ENCODE measurements around the gene SNURF.
"Not testable (repeated sequence)": the region's sequence is repeated elsewhere in the genome, so short reads cannot be mapped to it uniquely, and the experiment has no call there.

SNURF gene, protein sequence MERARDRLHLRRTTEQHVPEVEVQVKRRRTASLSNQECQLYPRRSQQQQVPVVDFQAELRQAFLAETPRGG

DNA sequence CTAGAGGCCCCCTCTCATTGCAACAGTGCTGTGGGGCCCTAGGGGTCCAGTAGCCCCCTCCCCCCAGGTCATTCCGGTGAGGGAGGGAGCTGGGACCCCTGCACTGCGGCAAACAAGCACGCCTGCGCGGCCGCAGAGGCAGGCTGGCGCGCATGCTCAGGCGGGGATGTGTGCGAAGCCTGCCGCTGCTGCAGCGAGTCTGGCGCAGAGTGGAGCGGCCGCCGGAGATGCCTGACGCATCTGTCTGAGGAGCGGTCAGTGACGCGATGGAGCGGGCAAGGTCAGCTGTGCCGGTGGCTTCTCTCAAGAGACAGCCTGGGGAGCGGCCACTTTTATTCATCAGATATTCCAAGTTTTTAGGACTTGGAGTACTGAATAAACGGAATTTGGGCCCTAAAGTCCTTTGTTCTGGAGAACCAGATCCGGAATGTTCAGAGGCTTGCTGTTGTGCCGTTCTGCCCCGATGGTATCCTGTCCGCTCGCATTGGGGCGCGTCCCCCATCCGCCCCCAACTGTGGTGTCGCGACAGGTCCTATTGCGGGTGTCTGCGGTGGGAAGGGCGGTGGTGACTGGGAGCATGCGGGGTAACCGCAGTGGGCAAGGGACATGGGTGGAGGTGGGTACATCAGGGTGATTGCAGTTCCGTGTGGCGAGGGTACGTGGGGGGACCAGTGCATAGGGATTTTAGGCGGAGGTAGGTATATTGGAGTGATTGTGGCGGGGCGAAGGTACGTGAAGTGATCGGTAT lies at the start of gene SNURF, which contains the start of gene SNRPN:
Gene SNURF (plus strand): TSS at position 205 of the 748 bp plus-strand sequence. CDS start 62 bp downstream, at position 267.
Gene SNRPN (plus strand): TSS at position 205 of the 748 bp plus-strand sequence. CDS start 19,467 bp downstream, outside the sequence.
- ChIA-PET CTCF (no interaction called here), POLR2A (no interaction called here)
- DNase-seq (ENCODE audit: extremely low spot score) = no peak
- TF ChIP-seq TARDBP (IDR thresholded peaks at IDR 0.05) (no peak), FOXA1 (IDR thresholded peaks at IDR 0.05) (no peak), ZNF384 (IDR thresholded peaks at IDR 0.05) (no peak), FOXM1 (IDR thresholded peaks at IDR 0.05; ENCODE audit: borderline replicate concordance) (no peak), L3MBTL2 (conservative IDR thresholded peaks at IDR 0.05) (no peak)

DNA sequence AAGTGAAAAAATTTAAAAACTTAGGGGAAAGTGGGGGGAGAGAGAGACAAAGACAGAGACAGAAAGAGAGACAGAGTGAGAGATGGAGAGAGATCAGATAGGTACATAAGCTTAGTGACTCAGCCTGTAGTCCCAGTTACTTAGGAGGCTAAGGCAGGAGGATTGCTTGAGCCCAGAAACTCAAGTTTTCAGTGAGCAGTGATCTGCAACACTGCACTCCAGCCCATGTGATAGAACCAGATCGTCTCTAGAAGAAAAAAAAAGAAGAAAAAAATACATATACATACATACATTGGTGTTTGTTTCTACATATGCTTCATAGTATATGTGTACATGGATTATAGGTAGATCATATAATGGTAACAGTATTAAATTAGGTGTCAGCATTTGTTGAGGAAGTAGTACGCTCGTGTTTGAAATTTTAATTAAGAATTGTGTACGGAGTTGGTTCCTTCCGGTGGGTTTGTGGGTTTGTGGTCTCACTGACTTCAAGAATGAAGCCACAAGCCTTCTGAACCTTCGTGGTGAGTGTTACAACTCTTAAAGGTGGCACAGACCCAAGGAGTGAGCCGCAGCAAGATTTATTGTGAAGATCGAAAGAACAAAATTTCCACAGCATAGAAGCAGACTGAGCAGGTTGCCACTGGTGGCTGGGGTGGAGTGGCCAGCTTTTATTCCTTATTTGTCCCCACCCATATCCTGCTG lies 38.3 kb upstream of the SNURF start:
- DNase-seq (ENCODE audit: extremely low spot score) = no peak
- no peak for TF ChIP-seq FOXM1 (IDR thresholded peaks at IDR 0.05; ENCODE audit: borderline replicate concordance)
- TF ChIP-seq BHLHE40 (IDR thresholded peaks at IDR 0.05; ENCODE audit: borderline replicate concordance) = no peak
- TF ChIP-seq TARDBP (IDR thresholded peaks at IDR 0.05) = no peak
- no peak for TF ChIP-seq ZNF384 (IDR thresholded peaks at IDR 0.05)
- no peak for TF ChIP-seq ARNT (IDR thresholded peaks at IDR 0.05)
- CTCF ChIA-PET = no interaction called here
- POLR2A ChIA-PET = no interaction called here

DNA sequence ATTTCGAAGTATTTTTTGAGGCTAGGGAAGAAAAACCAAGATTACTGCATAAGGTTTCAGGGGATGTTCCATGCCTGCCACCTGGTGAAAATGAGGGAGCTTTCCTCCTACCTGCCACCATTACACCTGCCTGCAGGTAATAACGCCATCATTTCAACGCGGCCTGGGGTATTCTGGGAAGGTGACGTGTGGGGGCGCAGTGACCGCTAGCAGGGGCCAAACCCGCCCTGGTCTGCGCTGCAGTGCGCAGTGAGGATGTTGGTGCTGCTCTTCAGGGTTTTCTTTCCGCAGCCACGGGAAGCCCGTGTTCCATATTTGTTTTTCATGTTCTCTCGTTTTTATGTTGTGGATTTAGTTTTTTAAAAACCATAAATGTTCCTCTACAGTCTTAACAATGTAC lies 37.4 kb upstream of the SNURF start:
- CTCF ChIA-PET = no interaction called here

DNA sequence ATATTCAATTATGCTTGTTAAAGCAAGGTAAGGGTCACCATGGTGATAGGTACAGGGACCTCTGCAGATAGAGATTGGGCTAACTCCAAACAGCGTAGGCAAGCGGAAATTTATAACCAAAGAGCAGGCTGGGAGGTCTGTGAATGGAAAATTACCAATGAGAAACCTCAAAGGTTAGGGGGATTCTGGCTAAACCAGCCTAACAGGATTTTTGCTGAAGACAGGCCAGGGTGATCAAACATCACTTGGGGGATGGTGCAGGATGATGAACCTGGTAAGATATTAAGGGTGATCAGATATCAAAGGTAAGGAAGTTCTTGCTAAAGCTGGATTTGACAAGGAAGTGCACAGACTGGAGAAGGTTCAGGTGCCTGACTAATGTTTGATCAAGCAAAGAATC lies 35.3 kb upstream of the SNURF start:
- no peak for DNase-seq (ENCODE audit: extremely low spot score)
- CTCF ChIA-PET = no interaction called here
- TF ChIP-seq, protein P1, sequence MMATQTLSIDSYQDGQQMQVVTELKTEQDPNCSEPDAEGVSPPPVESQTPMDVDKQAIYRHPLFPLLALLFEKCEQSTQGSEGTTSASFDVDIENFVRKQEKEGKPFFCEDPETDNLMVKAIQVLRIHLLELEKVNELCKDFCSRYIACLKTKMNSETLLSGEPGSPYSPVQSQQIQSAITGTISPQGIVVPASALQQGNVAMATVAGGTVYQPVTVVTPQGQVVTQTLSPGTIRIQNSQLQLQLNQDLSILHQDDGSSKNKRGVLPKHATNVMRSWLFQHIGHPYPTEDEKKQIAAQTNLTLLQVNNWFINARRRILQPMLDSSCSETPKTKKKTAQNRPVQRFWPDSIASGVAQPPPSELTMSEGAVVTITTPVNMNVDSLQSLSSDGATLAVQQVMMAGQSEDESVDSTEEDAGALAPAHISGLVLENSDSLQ (IDR thresholded peaks at IDR 0.05) = no peak
- TF ChIP-seq BHLHE40 (IDR thresholded peaks at IDR 0.05; ENCODE audit: borderline replicate concordance) (no peak), TARDBP (IDR thresholded peaks at IDR 0.05) (no peak), FOXK2 (IDR thresholded peaks at IDR 0.05) (no peak), SUZ12 (IDR thresholded peaks at IDR 0.05) (no peak), L3MBTL2 (conservative IDR thresholded peaks at IDR 0.05) (no peak), ELF4 (IDR thresholded peaks at IDR 0.05) (no peak), SP1 (IDR thresholded peaks at IDR 0.05) (no peak), FOXA1 (IDR thresholded peaks at IDR 0.05) (no peak)
- POLR2A ChIA-PET = no interaction called here

More for the DNA sequence above, 37.4 kb upstream of the SNURF start:
- DNase-seq (ENCODE audit: extremely low spot score) = no peak
- POLR2A ChIA-PET = no interaction called here
- TF ChIP-seq NFRKB (IDR thresholded peaks at IDR 0.05) = no peak
- no peak for TF ChIP-seq FOXK2 (IDR thresholded peaks at IDR 0.05)
- no peak for TF ChIP-seq CTBP1 (IDR thresholded peaks at IDR 0.05; ENCODE audit: borderline replicate concordance)
- TF ChIP-seq FOXM1 (IDR thresholded peaks at IDR 0.05; ENCODE audit: borderline replicate concordance) = no peak
- TF ChIP-seq ARNT (IDR thresholded peaks at IDR 0.05) = no peak
- no peak for TF ChIP-seq SP1 (IDR thresholded peaks at IDR 0.05)
- TF ChIP-seq TARDBP (IDR thresholded peaks at IDR 0.05) = no peak
- no peak for TF ChIP-seq FOXA1 (IDR thresholded peaks at IDR 0.05)
- TF ChIP-seq SUZ12 (IDR thresholded peaks at IDR 0.05) = no peak
- TF ChIP-seq, protein P1 (IDR thresholded peaks at IDR 0.05) = no peak
- TF ChIP-seq HDGF (IDR thresholded peaks at IDR 0.05; ENCODE audit: borderline replicate concordance) = no peak
- TF ChIP-seq LEF1 (IDR thresholded peaks at IDR 0.05; ENCODE audit: borderline replicate concordance) = no peak
- TF ChIP-seq ELF4 (IDR thresholded peaks at IDR 0.05) = no peak
- TF ChIP-seq ZNF384 (IDR thresholded peaks at IDR 0.05) = no peak
- TF ChIP-seq L3MBTL2 (conservative IDR thresholded peaks at IDR 0.05) = no peak

DNA sequence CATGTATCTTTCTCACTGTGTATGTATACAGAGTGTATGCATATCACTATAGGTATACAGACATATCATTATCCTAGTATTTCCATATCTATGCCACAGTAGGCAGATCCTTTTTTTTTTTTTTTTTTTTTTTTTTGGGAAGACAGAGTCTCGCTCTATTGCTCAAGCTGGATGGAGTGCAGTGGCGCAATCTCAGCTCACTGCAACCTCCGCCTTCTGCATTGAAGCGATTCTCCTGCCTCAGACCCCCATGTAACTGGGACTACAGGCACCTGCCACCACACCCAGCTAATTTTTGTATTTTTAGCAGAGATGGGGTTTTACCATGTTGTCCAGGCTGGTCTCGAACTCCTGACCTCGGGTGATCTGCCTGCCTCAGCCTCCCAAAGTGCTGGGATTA lies 32.0 kb upstream of the SNURF start:
- POLR2A ChIA-PET; CTCF ChIA-PET; DNase-seq (ENCODE audit: extremely low spot score): not testable (repeated sequence)

DNA sequence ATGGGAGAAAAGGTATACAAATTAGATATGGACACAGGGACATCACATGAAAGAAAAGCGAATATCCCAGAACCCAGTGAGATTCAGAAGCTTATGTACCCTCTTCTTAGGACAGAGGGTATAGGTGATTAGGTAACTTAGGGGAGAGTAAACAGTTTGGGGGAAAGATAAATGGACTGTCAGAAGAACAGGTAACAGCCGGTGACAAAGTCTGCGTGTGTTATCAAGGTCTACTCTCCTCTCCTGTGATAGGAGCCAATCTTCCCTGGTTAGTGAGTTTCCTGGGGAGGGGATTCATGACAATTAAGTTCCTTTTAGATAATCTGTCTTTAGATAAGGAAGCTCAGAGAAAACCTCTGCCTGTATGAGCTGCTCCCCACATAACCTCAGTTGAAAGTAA lies 30.6 kb upstream of the SNURF start:
- TF ChIP-seq L3MBTL2 (conservative IDR thresholded peaks at IDR 0.05) (no peak), SP1 (IDR thresholded peaks at IDR 0.05) (no peak), CTBP1 (IDR thresholded peaks at IDR 0.05; ENCODE audit: borderline replicate concordance) (no peak), HDGF (IDR thresholded peaks at IDR 0.05; ENCODE audit: borderline replicate concordance) (no peak), ZNF384 (IDR thresholded peaks at IDR 0.05) (no peak), ELF4 (IDR thresholded peaks at IDR 0.05) (no peak)
- TF ChIP-seq, protein P1 (IDR thresholded peaks at IDR 0.05) = no peak
- DNase-seq (ENCODE audit: extremely low spot score) = no peak
- ChIA-PET CTCF (no interaction called here), POLR2A (no interaction called here)

DNA sequence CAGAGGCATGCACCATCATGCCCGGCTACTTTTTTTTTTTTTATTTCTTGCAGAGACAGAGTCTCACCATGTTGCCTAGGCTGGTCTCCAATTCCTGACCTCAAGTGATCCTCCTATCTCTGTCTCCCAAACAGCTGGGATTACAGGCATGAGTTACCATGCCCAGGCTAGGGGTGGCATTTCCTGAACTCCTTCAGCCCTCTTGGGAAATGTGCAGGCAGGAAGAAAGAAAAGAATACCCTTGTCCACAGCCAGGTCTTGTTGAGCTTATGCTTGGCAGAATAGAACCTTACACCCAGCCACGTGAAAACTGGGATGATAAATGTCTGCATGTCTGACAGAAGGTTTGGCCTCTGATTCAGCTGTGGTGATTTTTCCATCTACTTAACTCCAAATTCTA lies 30.2 kb upstream of the SNURF start:
- POLR2A ChIA-PET = no interaction called here
- no peak for DNase-seq (ENCODE audit: extremely low spot score)
- CTCF ChIA-PET = no interaction called here
- TF ChIP-seq, protein P1 (IDR thresholded peaks at IDR 0.05) = no peak
- TF ChIP-seq LEF1 (IDR thresholded peaks at IDR 0.05; ENCODE audit: borderline replicate concordance) (no peak), ELF4 (IDR thresholded peaks at IDR 0.05) (no peak), ARNT (IDR thresholded peaks at IDR 0.05) (no peak), TARDBP (IDR thresholded peaks at IDR 0.05) (no peak), FOXA1 (IDR thresholded peaks at IDR 0.05) (no peak), FOXK2 (IDR thresholded peaks at IDR 0.05) (no peak), ZNF384 (IDR thresholded peaks at IDR 0.05) (no peak), SP1 (IDR thresholded peaks at IDR 0.05) (no peak), CTBP1 (IDR thresholded peaks at IDR 0.05; ENCODE audit: borderline replicate concordance) (no peak), BHLHE40 (IDR thresholded peaks at IDR 0.05; ENCODE audit: borderline replicate concordance) (no peak), SUZ12 (IDR thresholded peaks at IDR 0.05) (no peak), HDGF (IDR thresholded peaks at IDR 0.05; ENCODE audit: borderline replicate concordance) (no peak), FOXM1 (IDR thresholded peaks at IDR 0.05; ENCODE audit: borderline replicate concordance) (no peak), L3MBTL2 (conservative IDR thresholded peaks at IDR 0.05) (no peak), NFRKB (IDR thresholded peaks at IDR 0.05) (no peak)

DNA sequence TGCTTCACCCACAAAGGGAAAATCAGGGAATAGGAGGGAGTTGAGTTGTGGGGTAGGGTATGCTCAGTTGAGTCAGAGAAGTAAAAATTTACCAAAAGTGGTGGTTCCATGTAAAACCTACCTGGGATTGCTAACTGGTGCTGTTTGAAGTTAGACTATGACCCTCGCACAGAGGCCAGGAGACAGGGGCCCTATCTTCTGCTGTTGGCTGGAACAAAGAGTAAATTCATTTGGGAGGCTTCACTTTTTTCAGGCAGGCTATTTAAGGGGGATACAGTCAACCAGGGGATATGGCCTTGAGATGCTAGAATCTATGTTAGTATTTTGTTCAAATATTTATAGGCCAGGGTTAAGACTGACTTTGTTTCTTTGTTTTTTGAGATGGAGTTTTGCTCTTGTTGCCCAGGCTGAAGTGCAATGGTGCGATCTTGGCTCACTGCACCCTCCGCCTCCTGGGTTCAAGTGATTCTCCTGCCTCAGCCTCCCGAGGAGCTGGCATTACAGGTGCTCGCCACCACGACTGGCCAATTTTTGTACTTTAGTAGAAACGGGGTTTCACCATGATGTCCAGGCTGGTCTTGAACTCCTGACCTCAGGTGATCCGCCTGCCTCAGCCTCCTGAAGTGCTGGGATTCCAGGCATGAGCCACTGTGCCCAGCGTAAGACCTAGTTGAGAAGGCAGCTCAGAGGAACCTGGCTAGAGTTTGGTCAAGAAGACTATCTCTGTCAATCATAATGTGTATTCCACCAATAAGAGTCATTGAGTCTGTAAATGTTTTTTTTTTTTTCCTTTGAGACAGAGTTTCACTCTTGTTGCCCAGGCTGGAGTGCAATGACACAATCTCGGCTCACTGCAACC lies 22.7 kb upstream of the SNURF start:
- POLR2A ChIA-PET; CTCF ChIA-PET; DNase-seq (ENCODE audit: extremely low spot score): not testable (repeated sequence)
